ENCODE results near the gene ATAD3C.

DNA sequence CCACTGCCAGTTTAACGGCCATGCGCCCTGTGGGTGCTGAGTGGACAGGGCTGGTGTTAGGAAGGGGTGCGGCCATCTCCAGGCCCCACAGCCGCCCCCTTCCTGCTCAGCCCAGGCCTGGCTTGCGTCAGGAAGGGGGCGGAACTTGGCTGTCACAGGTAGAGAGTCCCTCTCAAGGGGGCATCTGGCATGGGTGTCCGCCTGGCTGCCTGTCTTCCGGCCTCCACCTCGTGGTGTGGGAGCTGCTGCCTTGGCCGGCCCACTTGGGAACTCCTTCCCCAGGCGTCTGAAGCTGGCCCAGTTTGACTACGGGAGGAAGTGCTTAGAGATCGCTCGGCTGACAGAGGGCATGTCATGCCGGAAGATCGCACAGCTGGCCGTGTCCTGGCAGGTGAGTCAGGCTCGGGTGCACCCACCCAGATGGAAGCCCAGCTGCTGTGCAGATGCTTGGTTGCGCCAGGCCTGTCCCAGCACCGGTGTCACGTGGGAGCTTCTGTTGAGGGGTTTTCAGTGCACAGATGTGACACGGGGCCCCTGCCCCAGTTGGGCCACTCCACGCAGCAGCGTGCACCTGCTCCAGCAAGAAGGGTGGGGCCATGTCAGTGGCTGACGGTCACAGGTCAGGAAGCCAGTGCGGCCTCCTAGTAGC lies 13.0 kb downstream of the ATAD3C start:
- TF ChIP-seq POLR2A (IDR thresholded peaks at IDR 0.05; ENCODE audit: low read length) (no peak), SMC3 (IDR thresholded peaks at IDR 0.05) (no peak), EP300 (IDR thresholded peaks at IDR 0.05) (no peak), RCOR1 (IDR thresholded peaks at IDR 0.05; ENCODE audit: low read depth, low read length) (no peak), BHLHE40 (IDR thresholded peaks at IDR 0.05; ENCODE audit: low read depth, low read length) (no peak)
- TF ChIP-seq, protein P1, sequence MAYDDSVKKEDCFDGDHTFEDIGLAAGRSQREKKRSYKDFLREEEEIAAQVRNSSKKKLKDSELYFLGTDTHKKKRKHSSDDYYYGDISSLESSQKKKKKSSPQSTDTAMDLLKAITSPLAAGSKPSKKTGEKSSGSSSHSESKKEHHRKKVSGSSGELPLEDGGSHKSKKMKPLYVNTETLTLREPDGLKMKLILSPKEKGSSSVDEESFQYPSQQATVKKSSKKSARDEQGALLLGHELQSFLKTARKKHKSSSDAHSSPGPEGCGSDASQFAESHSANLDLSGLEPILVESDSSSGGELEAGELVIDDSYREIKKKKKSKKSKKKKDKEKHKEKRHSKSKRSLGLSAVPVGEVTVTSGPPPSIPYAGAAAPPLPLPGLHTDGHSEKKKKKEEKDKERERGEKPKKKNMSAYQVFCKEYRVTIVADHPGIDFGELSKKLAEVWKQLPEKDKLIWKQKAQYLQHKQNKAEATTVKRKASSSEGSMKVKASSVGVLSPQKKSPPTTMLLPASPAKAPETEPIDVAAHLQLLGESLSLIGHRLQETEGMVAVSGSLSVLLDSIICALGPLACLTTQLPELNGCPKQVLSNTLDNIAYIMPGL (CRISPR knock-in tag; IDR thresholded peaks at IDR 0.05; ENCODE audit: borderline replicate concordance): no peak
- TF ChIP-seq, protein P2, sequence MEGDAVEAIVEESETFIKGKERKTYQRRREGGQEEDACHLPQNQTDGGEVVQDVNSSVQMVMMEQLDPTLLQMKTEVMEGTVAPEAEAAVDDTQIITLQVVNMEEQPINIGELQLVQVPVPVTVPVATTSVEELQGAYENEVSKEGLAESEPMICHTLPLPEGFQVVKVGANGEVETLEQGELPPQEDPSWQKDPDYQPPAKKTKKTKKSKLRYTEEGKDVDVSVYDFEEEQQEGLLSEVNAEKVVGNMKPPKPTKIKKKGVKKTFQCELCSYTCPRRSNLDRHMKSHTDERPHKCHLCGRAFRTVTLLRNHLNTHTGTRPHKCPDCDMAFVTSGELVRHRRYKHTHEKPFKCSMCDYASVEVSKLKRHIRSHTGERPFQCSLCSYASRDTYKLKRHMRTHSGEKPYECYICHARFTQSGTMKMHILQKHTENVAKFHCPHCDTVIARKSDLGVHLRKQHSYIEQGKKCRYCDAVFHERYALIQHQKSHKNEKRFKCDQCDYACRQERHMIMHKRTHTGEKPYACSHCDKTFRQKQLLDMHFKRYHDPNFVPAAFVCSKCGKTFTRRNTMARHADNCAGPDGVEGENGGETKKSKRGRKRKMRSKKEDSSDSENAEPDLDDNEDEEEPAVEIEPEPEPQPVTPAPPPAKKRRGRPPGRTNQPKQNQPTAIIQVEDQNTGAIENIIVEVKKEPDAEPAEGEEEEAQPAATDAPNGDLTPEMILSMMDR (IDR thresholded peaks at IDR 0.05): no peak
- TF ChIP-seq, protein P3, sequence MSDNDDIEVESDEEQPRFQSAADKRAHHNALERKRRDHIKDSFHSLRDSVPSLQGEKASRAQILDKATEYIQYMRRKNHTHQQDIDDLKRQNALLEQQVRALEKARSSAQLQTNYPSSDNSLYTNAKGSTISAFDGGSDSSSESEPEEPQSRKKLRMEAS (IDR thresholded peaks at IDR 0.05): no peak
- TF ChIP-seq, protein P4, sequence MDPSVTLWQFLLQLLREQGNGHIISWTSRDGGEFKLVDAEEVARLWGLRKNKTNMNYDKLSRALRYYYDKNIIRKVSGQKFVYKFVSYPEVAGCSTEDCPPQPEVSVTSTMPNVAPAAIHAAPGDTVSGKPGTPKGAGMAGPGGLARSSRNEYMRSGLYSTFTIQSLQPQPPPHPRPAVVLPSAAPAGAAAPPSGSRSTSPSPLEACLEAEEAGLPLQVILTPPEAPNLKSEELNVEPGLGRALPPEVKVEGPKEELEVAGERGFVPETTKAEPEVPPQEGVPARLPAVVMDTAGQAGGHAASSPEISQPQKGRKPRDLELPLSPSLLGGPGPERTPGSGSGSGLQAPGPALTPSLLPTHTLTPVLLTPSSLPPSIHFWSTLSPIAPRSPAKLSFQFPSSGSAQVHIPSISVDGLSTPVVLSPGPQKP (IDR thresholded peaks at IDR 0.05; ENCODE audit: low read depth, low read length): no peak

Data from A549 (cell line).